Frontal cortex (tissue), 4 donors: Measurements from ENCODE around the gene GATA3. TPM values are rescaled to one million over a fixed set of nuclear protein-coding genes. Genes with fewer than 3 reads are reported as not detected.
A peak's percentile ranks its signal among the peaks of the same experiment; 100 is the strongest.

ENCODE experiments used
- DNase-seq, 2 donors: peaks; one replicate each; pipeline ENCODE4 v3.0.0; 2012; ENCODE audit warnings: low spot score in 2 of 2
- FAIRE-seq: peaks from 2 replicates; lab custom pipeline; 2012; peaks lifted over from hg19 to GRCh38; lab: Jason Lieb, UNC
- total RNA-seq: library from RNA; depleted of rRNA; stranded (reverse); fragments of >200 nt; gene quantifications from one replicate; pipeline ENCODE4 v1.2.3, GENCODE V29; 2014
- donor health status: control.
- donor health status: control.
- donor health status: control.

Gene GATA3
- total RNA-seq, 1 donor from 2014 or later, result not detected

GRCh38 chr10:8049865-8050555 lies 4.5 kb upstream of the GATA3 start:
- FAIRE-seq (no peak), DNase-seq (peak in 1 of 2 donors; percentile 41)

- DNase-seq (peak in 1 of 2 donors; percentile 40), FAIRE-seq (no peak)
These were observed 3.9 kb upstream of the GATA3 start for GRCh38 chr10:8050556-8051108.

- DNase-seq (peak in 1 of 2 donors; percentile 48), FAIRE-seq (no peak)
These were observed 3.2 kb upstream of the GATA3 start for GRCh38 chr10:8051109-8051821.

- FAIRE-seq (no peak), DNase-seq (no peak)
These were observed 2.6 kb upstream of the GATA3 start for GRCh38 chr10:8051851-8052257.

- no peak for DNase-seq
- FAIRE-seq, result no peak
These were observed 2.0 kb upstream of the GATA3 start for GRCh38 chr10:8052341-8052955.

- peak in 1 of 2 donors; percentile 45 for DNase-seq
These were observed 1.5 kb upstream of the GATA3 start for GRCh38 chr10:8052956-8053445.

GRCh38 chr10:8053446-8054243 lies 843 bp upstream of the GATA3 start:
- no peak for FAIRE-seq
- DNase-seq, result peak; percentile 82 to 83

More at GRCh38 chr10:8052956-8053445, 1.5 kb upstream of the GATA3 start:
- no peak for FAIRE-seq

GRCh38 chr10:8054244-8054493 lies 319 bp upstream of the GATA3 start:
- FAIRE-seq (no peak), DNase-seq (peak in 1 of 2 donors; percentile 58)

GRCh38 chr10:8055420-8056349 lies 1.2 kb downstream of the GATA3 start:
- DNase-seq (no peak), FAIRE-seq (no peak)

GRCh38 chr10:8056378-8056777 lies 1.9 kb downstream of the GATA3 start:
- DNase-seq (no peak), FAIRE-seq (no peak)

- no peak for DNase-seq
- no peak for FAIRE-seq
These were observed 2.4 kb downstream of the GATA3 start for GRCh38 chr10:8056871-8057331.

GRCh38 chr10:8057636-8058273 lies 3.3 kb downstream of the GATA3 start:
- FAIRE-seq (no peak), DNase-seq (no peak)

- FAIRE-seq, result no peak
- no peak for DNase-seq
These were observed 4.0 kb downstream of the GATA3 start for GRCh38 chr10:8058274-8059111.

GRCh38 chr10:8059191-8059936 lies 4.9 kb downstream of the GATA3 start:
- FAIRE-seq (no peak), DNase-seq (no peak)

GRCh38 chr10:8060010-8060703 lies 5.7 kb downstream of the GATA3 start:
- DNase-seq (no peak), FAIRE-seq (no peak)

- DNase-seq (no peak), FAIRE-seq (no peak)
These were observed 6.2 kb downstream of the GATA3 start for GRCh38 chr10:8060704-8061121.
